Endodermal cell (in vitro differentiated cells): ENCODE results near the gene ARL15. TPM values are rescaled to one million over a fixed set of nuclear protein-coding genes. Genes with fewer than 3 reads are reported as not detected.

ENCODE experiments used
- DNase-seq: peaks from one replicate; pipeline ENCODE4 v3.0.0-alpha.2; 2017
- H3K27ac ChIP-seq: 2 replicates; pipeline ENCODE4 v1.5.1; 2013; ENCODE audit warnings: mild to moderate bottlenecking, low read depth, low read length, moderate library complexity
- H3K27me3 ChIP-seq: 2 replicates; pipeline ENCODE4 v1.6.1; 2013; ENCODE audit warnings: mild to moderate bottlenecking, low read length, moderate library complexity; ENCODE audit not compliant: insufficient read depth, control insufficient read depth, poor library complexity, severe bottlenecking
- H3K36me3 ChIP-seq: 2 replicates; pipeline ENCODE4 v1.7.0; 2013; ENCODE audit warnings: mild to moderate bottlenecking, low read length, moderate library complexity; ENCODE audit not compliant: control insufficient read depth, insufficient read depth
- H3K4me1 ChIP-seq: one replicate; pipeline ENCODE4 v1.7.0; 2013; ENCODE audit warnings: low read length; ENCODE audit not compliant: control insufficient read depth, insufficient read depth
- H3K4me3 ChIP-seq: 2 replicates; pipeline ENCODE4 v1.5.1; 2013; ENCODE audit warnings: mild to moderate bottlenecking, low read length, moderate library complexity
- H3K9ac ChIP-seq: 2 replicates; pipeline ENCODE4 v1.6.1; 2013; ENCODE audit warnings: mild to moderate bottlenecking, low read length, moderate library complexity; ENCODE audit not compliant: poor library complexity, severe bottlenecking; ENCODE audit errors: extremely low read depth
- H3K9me3 ChIP-seq: 2 replicates; pipeline ENCODE4 v1.6.1; 2013; ENCODE audit warnings: mild to moderate bottlenecking, low read length, moderate library complexity; ENCODE audit not compliant: control insufficient read depth
- H3K27ac Mint-ChIP-seq: 2 replicates; pipeline ENCODE4 v1.8.0; 2020; ENCODE audit warnings: mixed read lengths
- H3K27me3 Mint-ChIP-seq: 2 replicates; pipeline ENCODE4 v1.8.0; 2021; ENCODE audit warnings: mild to moderate bottlenecking, mixed read lengths; ENCODE audit not compliant: insufficient read depth
- H3K36me3 Mint-ChIP-seq: 2 replicates; pipeline ENCODE4 v1.8.0; 2020; ENCODE audit warnings: low read depth, mixed read lengths
- H3K4me1 Mint-ChIP-seq: 2 replicates; pipeline ENCODE4 v1.8.0; 2020; ENCODE audit warnings: mixed read lengths
- H3K4me3 Mint-ChIP-seq: 2 replicates; pipeline ENCODE4 v1.8.0; 2020; ENCODE audit warnings: mild to moderate bottlenecking, moderate library complexity, mixed read lengths
- H3K9me3 Mint-ChIP-seq: 2 replicates; pipeline ENCODE4 v1.8.0; 2020; ENCODE audit warnings: mild to moderate bottlenecking, mixed read lengths
- CTCF ChIP-seq: fragments of 200-600 bp; sonication (generic); conservative IDR thresholded peaks from 2 replicates; pipeline ENCODE4 v1.5.0; 2021; ENCODE audit warnings: antibody characterized with exemption, mild to moderate bottlenecking
- WGBS, 2 experiments: methylation state at CpG; one replicate each; pipeline versions ENCODE4 v1.1.5 to v1.1.7; 2013; ENCODE audit warnings: missing lambda C conversion rate in 2 of 2, mixed read lengths in 1 of 2; ENCODE audit not compliant: insufficient coverage in 1 of 2, insufficient read length in 1 of 2; 5-methylcytosine and 5-hydroxymethylcytosine counted together
- total RNA-seq, 2 donors: library from RNA; stranded (reverse); fragmentation: NEBNext Ultra II Directional in 1 of 2; extraction: Animal tissue kit (Norgen Biotek cat#: 25700) in 1 of 2; gene quantifications; 2 replicates in 1 of 2; 3 replicates in 1 of 2; pipeline ENCODE4 v1.2.1, GENCODE V29; 2021

The ARL15 gene
- total RNA-seq, 2 donors from 2014 or later, result 23.3 to 24.0 TPM

- H3K4me3 ChIP-seq, result no peak overlapping the region
- no peaks in the 10 kb centered on the region for H3K27me3 ChIP-seq
- WGBS, 2 experiments, result 97% methylated on average over 1 of the region's 1 CpG; no CpG with 5 or more reads in 1 of the 2 experiments
- Mint-ChIP-seq H3K27ac (no peak overlapping the region), H3K36me3 (no peaks in the 10 kb centered on the region), H3K9me3 (no peaks in the 10 kb centered on the region), H3K4me1 (peaks cover 12% of the 10 kb centered on the region), H3K27me3 (no peaks in the 10 kb centered on the region), H3K4me3 (no peak overlapping the region)
- H3K36me3 ChIP-seq, result no peaks in the 10 kb centered on the region
- no peaks in the 10 kb centered on the region for H3K9me3 ChIP-seq
- H3K27ac ChIP-seq, result no peak overlapping the region
- H3K9ac ChIP-seq, result no peak overlapping the region
- no peak for TF ChIP-seq CTCF
- H3K4me1 ChIP-seq, result peaks cover 7% of the 10 kb centered on the region
- DNase-seq, result no peak
Observed at GRCh38 chr5:54263447-54263846, 46.9 kb downstream of the ARL15 start.

- Mint-ChIP-seq H3K36me3 (no peaks in the 10 kb centered on the region), H3K9me3 (no peaks in the 10 kb centered on the region), H3K4me1 (peaks cover 12% of the 10 kb centered on the region), H3K4me3 (no peak overlapping the region), H3K27ac (no peak overlapping the region), H3K27me3 (no peaks in the 10 kb centered on the region)
- WGBS, 2 experiments, result 97% methylated on average over 3 of the region's 3 CpGs; no CpG with 5 or more reads in 1 of the 2 experiments
- peaks cover 7% of the 10 kb centered on the region for H3K4me1 ChIP-seq
- no peaks in the 10 kb centered on the region for H3K27me3 ChIP-seq
- no peak for TF ChIP-seq CTCF
- no peak overlapping the region for H3K27ac ChIP-seq
- no peak overlapping the region for H3K9ac ChIP-seq
- no peaks in the 10 kb centered on the region for H3K36me3 ChIP-seq
- DNase-seq, result no peak
- no peak overlapping the region for H3K4me3 ChIP-seq
- no peaks in the 10 kb centered on the region for H3K9me3 ChIP-seq
Observed at GRCh38 chr5:54261596-54261995, 48.8 kb downstream of the ARL15 start.

- H3K9me3 ChIP-seq, result no peaks in the 10 kb centered on the region
- no peak overlapping the region for H3K4me3 ChIP-seq
- no peak overlapping the region for H3K9ac ChIP-seq
- H3K27me3 ChIP-seq, result no peaks in the 10 kb centered on the region
- 85 to 89% methylated on average over 4 of the region's 4 CpGs for WGBS, 2 experiments
- no peak for DNase-seq
- no peaks in the 10 kb centered on the region for H3K36me3 Mint-ChIP-seq
- H3K36me3 ChIP-seq, result no peaks in the 10 kb centered on the region
- no peaks in the 10 kb centered on the region for H3K27me3 Mint-ChIP-seq
- H3K9me3 Mint-ChIP-seq, result no peaks in the 10 kb centered on the region
- no peak overlapping the region for H3K27ac Mint-ChIP-seq
- peaks cover 7% of the 10 kb centered on the region for H3K4me1 ChIP-seq
- no peak for TF ChIP-seq CTCF
- peaks cover 19% of the 10 kb centered on the region for H3K4me1 Mint-ChIP-seq
- no peak overlapping the region for H3K27ac ChIP-seq
- no peak overlapping the region for H3K4me3 Mint-ChIP-seq
Observed at GRCh38 chr5:54259981-54260380, 50.4 kb downstream of the ARL15 start.
